SK-N-MC (cell line): ENCODE results near the gene KRT6B.
"Not testable (repeated sequence)": the region's sequence is repeated elsewhere in the genome, so short reads cannot be mapped to it uniquely, and the experiment has no call there.

Experiments used
- DNase-seq: peaks from one replicate; pipeline ENCODE4 v3.0.0-alpha.2; 2011; ENCODE audit warnings: low read depth, low spot score
- H3K27ac ChIP-seq: fragments of 200-600 bp; sonication (generic); 2 replicates; pipeline ENCODE4 v1.5.1; 2016; ENCODE audit warnings: mixed run types
- H3K36me3 ChIP-seq: fragments of 200-600 bp; sonication (generic); 2 replicates; pipeline ENCODE4 v1.6.1; 2017; ENCODE audit warnings: antibody characterized with exemption, low read length, mixed read lengths; ENCODE audit not compliant: insufficient read depth
- H3K4me3 ChIP-seq: fragments of 200-600 bp; sonication (generic); 2 replicates; pipeline ENCODE4 v1.5.1; 2016
- H3K9ac ChIP-seq: fragments of 200-600 bp; sonication (generic); 2 replicates; pipeline ENCODE4 v1.8.0; 2017; ENCODE audit warnings: mixed run types, mixed read lengths; ENCODE audit not compliant: insufficient read length
- H3K9me3 ChIP-seq: fragments of 200-600 bp; sonication (generic); 2 replicates; pipeline ENCODE4 v1.6.1; 2017; ENCODE audit warnings: low read depth, mild to moderate bottlenecking, antibody characterized with exemption, low read length, moderate library complexity, mixed read lengths
- EZH2 ChIP-seq: fragments of 200-600 bp; sonication (generic); IDR thresholded peaks from one replicate; pipeline ENCODE4 v1.6.1; 2017; ENCODE audit warnings: antibody characterized with exemption
- FOXP2 ChIP-seq: optimal IDR thresholded peaks from 2 replicates; pipeline ENCODE3; 2011; ENCODE audit warnings: mild to moderate bottlenecking, moderate library complexity; ENCODE audit not compliant: insufficient read depth; ENCODE audit errors: extremely low read length, control extremely low read depth
- POLR2AphosphoS5 ChIP-seq: IDR thresholded peaks from 2 replicates; pipeline ENCODE4 v1.6.1; 2012; ENCODE audit warnings: mild to moderate bottlenecking, low read depth, low read length, borderline replicate concordance

Gene KRT6B

DNA sequence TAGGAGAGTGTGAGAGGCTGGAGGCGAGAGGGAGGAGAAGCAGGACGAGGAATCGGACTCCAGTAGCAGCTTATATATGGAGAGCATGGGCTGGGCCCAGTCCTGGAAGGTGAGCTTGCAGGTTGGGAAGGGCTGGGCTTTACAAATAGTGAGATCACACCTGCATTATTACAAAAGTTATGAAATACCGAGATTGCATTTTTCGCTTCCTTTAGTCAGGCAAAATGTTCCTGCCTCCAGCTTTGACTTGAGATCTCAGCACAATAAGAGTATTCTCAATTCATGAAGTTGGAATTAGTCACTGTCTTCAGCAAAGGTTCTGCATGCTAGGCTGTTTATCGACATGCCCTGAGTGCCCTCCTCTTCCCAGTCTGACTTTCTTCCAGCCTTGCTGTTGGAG lies at the start of gene KRT6B:
KRT6B (minus strand) TSS at position 46 of the 400 bp plus-strand sequence. CDS start 68 bp downstream, outside the sequence.
- Histone ChIP-seq H3K9me3 (no peaks in the 10 kb centered on the region), H3K9ac (no peak within 1 kb of the TSS), H3K36me3 (no peaks in the 10 kb centered on the region), H3K27ac (no peak within 1 kb of the TSS), H3K4me3 (no peak within 1 kb of the TSS)
- no peak for DNase-seq
- no peak for TF ChIP-seq POLR2AphosphoS5
- no peak for TF ChIP-seq FOXP2
- no peak for TF ChIP-seq EZH2

DNA sequence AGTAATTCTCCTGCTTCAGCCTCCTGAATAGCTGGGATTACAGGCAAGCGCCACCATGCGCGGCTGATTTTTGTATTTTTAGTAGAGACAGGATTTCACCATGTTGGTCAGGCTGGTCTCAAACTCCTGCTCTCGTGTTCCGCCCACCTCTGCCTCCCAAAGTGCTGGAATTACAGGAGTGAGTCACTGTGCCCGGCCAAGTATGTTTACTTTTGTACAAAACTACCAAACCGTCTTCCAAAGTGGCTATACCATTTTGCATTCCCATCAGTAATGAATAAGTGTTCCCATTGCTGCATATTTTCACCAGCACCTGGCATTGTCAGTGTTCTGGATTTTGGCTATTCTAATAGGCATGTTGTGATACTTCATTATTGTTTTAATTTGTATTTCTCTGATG lies 49.5 kb upstream of the KRT6B start:
- H3K36me3 ChIP-seq = no peaks in the 10 kb centered on the region
- H3K4me3 ChIP-seq = no peak overlapping the region
- TF ChIP-seq EZH2 (no peak), FOXP2 (no peak), POLR2AphosphoS5 (no peak)
- no peak for DNase-seq
- H3K9me3 ChIP-seq = no peaks in the 10 kb centered on the region
- no peak overlapping the region for H3K27ac ChIP-seq
- H3K9ac ChIP-seq = no peak overlapping the region

DNA sequence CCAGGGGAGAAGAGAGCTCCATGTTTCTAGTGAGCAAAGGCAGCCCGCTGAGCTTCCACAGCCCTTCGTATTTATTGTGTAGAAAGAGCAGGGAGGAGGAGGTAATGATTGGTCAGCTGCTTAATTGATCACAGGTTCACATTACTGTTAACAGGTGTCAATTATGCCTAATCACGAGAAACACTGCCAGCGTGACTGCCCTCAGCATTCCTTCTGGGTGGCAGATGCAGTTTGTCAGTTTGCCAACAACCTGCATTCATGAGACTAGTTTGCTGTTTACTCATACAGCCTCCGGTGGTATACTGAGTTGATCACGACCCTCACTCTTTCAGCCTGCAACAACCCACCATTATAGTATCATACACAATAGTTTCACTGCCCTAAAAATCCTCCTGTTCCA lies 48.6 kb upstream of the KRT6B start:
- not testable (repeated sequence) for DNase-seq, H3K9me3 ChIP-seq, H3K36me3 ChIP-seq, H3K9ac ChIP-seq, H3K27ac ChIP-seq, H3K4me3 ChIP-seq

DNA sequence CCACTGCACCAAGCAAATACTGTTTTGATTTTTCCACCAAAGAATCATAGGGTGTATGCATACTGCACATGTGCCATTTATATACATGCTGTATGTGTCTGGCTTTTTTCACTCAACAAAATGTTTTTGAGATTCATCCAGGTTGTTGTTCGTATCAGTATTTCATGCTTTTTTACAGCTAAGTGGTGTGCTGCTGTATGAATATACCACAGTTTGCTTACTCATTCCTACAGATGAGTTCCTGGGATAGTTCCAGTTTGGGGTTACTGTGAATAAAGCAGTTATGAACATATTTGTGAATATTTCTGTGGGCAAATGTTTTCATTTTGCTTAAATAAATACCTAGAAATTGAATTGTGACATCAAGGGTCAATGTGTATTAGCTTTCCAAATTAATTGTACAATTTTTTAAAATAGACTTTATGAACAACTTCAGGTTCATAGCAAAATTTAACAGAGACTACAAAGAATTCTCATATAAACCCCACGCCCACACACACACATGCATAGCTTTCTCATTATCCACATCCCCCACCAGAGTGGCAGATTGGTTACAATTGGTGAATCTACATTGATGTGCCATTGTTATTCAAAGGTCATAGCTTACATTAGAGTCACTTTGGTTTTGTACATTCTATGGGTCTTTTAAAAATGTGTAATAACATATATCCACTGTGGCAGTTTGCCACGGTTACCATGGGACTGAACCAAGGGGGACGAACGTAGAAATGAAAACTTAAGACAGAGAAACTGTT lies 48.0 kb upstream of the KRT6B start:
- Histone ChIP-seq H3K36me3 (no peaks in the 10 kb centered on the region), H3K9me3 (no peaks in the 10 kb centered on the region), H3K9ac (no peak overlapping the region), H3K27ac (no peak overlapping the region), H3K4me3 (no peak overlapping the region)
- no peak for DNase-seq
- TF ChIP-seq EZH2 (no peak), FOXP2 (no peak), POLR2AphosphoS5 (no peak)

DNA sequence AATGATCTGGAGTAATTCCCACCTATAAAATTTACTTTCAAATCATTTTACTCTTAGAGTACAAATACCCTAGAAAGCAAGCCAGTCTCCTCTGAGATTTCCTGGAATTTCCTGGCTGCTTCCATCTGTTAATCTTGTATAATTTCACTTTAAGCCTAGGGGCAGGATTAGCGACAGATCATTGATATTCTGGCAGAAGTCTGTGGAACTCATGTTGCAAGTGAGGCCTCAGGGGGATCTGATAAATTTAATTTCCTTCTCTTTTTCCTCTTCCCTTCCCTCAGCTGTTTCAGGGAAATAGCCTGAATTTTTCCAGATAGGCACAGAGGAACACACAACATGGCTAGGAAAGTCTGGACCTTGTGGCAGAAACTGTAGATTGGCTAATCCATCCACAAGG lies 47.0 kb upstream of the KRT6B start:
- no peak overlapping the region for H3K27ac ChIP-seq
- DNase-seq = peak; percentile 28
- no peaks in the 10 kb centered on the region for H3K9me3 ChIP-seq
- H3K4me3 ChIP-seq = no peak overlapping the region
- no peak overlapping the region for H3K9ac ChIP-seq
- H3K36me3 ChIP-seq = no peaks in the 10 kb centered on the region
- TF ChIP-seq EZH2 = no peak
- no peak for TF ChIP-seq POLR2AphosphoS5
- no peak for TF ChIP-seq FOXP2

DNA sequence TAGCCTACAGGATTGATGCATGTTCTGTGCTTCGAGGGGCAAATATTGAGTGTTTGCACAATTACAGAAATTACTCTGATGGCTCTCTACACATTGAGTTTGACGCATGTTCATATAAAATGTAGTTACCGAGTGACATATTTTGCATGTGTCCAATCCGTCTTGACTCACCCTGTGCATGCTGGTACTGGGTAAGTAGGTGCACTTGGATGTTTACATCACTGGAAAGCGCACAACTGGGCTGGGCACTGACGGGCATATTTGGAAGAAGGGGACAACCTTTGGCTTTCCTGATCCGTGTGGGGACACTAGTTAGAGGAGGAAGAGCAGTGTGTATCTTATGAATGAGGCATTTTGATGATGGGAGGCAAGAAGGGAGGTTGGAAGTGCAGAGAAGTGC lies 46.0 kb upstream of the KRT6B start:
- no peak overlapping the region for H3K4me3 ChIP-seq
- H3K36me3 ChIP-seq = no peaks in the 10 kb centered on the region
- no peaks in the 10 kb centered on the region for H3K9me3 ChIP-seq
- no peak for TF ChIP-seq EZH2
- no peak for TF ChIP-seq POLR2AphosphoS5
- TF ChIP-seq FOXP2 = no peak
- no peak overlapping the region for H3K9ac ChIP-seq
- DNase-seq = no peak
- H3K27ac ChIP-seq = no peak overlapping the region

DNA sequence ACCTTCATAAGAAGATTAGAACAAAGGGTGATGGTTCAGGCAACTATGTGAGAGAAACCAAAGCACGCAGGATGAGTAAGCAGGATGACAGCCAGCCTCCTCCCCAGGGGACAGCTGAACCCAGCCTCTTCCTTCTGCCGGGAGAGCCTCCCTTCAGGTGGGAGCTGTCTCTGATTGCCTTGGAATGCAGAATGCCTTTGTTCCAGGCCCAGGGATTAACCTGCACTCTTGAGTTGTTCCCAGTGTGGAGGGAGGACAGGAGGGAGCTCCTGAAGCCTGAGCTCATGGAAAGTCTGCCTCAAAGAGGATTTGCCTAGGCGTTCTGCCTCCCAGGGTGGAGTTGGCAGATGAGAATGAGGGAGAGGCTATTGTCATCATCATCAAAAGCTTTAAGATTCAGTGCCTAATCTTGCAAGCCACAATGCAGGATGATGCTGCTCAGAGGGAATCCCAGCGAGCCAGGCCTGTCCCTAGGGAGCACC lies 44.7 kb upstream of the KRT6B start:
- TF ChIP-seq POLR2AphosphoS5 = no peak
- TF ChIP-seq EZH2 = no peak
- TF ChIP-seq FOXP2 = no peak
- DNase-seq = no peak
- no peaks in the 10 kb centered on the region for H3K36me3 ChIP-seq
- no peak overlapping the region for H3K4me3 ChIP-seq
- no peaks in the 10 kb centered on the region for H3K9me3 ChIP-seq
- H3K27ac ChIP-seq = no peak overlapping the region
- no peak overlapping the region for H3K9ac ChIP-seq

DNA sequence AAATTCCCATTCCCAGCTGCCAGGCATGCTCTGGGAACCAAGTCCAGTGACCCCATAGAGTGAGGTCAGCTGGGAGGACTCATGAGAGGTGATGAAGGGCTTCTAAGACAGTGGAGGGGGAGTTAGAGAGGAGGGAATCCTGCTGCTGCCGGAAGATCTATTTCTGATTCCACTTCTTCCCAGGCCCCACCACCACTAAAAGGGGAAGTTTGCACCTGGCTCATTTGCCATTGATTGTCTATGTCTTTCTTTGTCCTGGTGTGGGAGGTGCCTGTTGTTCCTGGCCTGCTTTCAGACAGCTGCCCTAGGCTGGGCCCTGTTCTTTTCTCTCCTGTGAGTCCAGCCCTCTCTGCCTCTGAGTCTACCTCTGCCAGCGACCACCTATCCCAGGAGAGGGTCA lies 44.1 kb upstream of the KRT6B start:
- Histone ChIP-seq H3K4me3 (no peak overlapping the region), H3K36me3 (no peaks in the 10 kb centered on the region), H3K27ac (no peak overlapping the region), H3K9ac (no peak overlapping the region), H3K9me3 (no peaks in the 10 kb centered on the region)
- DNase-seq = no peak
- TF ChIP-seq FOXP2 (no peak), EZH2 (no peak), POLR2AphosphoS5 (no peak)

DNA sequence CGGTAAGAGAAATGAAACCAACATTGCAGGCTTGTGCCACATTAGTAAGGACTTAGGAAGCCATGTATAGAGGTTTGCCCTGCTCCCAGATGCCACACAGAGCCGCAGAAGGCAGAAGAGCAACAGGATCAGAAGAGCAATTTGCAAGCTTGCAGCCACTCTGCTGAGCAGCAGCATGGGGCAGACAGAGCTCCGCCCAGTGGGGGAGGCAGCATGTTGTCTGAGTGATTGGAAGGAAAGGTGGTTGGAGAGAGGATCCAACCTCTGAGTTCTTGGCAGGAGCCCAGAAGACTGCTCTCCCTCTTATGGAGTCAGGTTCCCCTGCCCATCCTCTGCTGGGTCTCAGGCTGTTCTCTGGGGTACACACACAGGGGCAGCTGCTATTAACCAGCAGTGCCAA lies 43.4 kb upstream of the KRT6B start:
- no peak overlapping the region for H3K4me3 ChIP-seq
- H3K9ac ChIP-seq = no peak overlapping the region
- no peak overlapping the region for H3K27ac ChIP-seq
- H3K36me3 ChIP-seq = no peaks in the 10 kb centered on the region
- no peaks in the 10 kb centered on the region for H3K9me3 ChIP-seq
- no peak for DNase-seq
- no peak for TF ChIP-seq EZH2
- no peak for TF ChIP-seq POLR2AphosphoS5
- TF ChIP-seq FOXP2 = no peak

DNA sequence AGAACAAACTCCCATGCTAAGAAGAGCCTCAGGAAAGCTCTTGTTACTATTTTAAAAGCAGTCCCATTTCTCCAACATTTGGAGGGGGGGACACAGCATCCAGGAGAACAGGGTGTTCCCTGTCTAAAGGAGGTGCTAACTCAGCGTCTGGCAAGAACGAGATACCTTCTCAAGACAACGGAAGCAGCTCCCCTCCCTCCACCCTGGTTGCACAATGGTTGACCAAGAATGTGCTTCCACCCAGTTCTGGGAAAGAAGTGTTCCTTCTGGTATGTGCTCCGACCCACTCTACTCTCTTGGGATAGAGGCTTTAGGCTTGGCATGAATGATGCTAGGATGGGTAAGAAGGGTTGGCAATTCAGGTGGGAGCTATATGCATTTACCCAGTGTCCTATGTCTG lies 42.6 kb upstream of the KRT6B start:
- no peaks in the 10 kb centered on the region for H3K9me3 ChIP-seq
- no peak for DNase-seq
- no peak for TF ChIP-seq EZH2
- TF ChIP-seq FOXP2 = no peak
- TF ChIP-seq POLR2AphosphoS5 = no peak
- no peak overlapping the region for H3K9ac ChIP-seq
- no peaks in the 10 kb centered on the region for H3K36me3 ChIP-seq
- H3K27ac ChIP-seq = no peak overlapping the region
- no peak overlapping the region for H3K4me3 ChIP-seq
